B cell (primary cell): Measurements from ENCODE around the gene CPO.

Experiments used
- EZH2 ChIP-seq: IDR thresholded peaks from 2 replicates; pipeline ENCODE4 v1.6.1; 2012; ENCODE audit warnings: borderline replicate concordance, low read depth, mild to moderate bottlenecking, moderate library complexity, low read length; ENCODE audit not compliant: insufficient read depth, poor library complexity, severe bottlenecking
- TF ChIP-seq, protein P1 (sequence below): fragments of 200-600 bp; IDR thresholded peaks from one replicate; pipeline ENCODE4 v1.8.0; 2022; ENCODE audit warnings: antibody characterized with exemption, mild to moderate bottlenecking

DNA sequence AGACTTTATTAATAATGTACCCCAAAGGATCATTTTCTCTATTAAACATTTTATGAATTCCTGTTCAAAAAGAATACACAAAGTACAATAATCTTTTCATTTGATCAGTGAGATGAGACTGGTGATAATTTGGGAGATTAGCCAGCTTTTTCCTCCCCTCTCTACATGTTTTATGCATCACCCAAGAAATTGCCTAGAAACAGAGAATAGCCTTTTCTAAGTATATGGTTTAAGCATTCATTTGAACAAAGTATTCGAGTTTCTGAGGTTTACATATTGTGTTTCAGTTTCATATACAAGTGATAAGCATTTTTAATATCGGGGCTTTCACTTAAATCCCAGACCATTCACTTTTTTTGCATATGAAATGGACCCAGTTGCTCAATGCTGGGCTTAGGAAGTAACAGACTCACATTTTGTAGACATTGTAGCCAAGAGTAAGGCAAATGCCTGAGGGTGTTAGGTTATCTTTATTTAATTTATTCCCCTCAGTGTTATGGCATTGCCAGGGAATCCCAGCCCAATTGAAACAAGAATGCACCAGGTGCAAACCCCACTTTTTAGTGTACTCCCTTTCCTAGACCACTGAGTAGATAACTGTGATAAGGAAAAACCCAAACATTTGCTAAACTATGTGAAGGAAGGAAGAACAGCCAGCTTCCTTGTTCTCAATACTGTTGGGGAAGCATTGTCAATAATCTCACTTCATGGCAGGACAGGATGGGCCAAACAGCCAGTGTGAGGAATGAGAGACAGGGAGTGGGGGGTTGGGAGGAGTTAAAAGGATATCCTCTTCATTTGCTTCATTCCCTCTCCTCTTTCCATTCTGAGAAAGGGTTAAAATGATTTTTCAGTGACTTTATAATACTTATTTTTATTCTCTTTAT, 3.5 kb downstream of the CPO start:
- TF ChIP-seq, protein P1, sequence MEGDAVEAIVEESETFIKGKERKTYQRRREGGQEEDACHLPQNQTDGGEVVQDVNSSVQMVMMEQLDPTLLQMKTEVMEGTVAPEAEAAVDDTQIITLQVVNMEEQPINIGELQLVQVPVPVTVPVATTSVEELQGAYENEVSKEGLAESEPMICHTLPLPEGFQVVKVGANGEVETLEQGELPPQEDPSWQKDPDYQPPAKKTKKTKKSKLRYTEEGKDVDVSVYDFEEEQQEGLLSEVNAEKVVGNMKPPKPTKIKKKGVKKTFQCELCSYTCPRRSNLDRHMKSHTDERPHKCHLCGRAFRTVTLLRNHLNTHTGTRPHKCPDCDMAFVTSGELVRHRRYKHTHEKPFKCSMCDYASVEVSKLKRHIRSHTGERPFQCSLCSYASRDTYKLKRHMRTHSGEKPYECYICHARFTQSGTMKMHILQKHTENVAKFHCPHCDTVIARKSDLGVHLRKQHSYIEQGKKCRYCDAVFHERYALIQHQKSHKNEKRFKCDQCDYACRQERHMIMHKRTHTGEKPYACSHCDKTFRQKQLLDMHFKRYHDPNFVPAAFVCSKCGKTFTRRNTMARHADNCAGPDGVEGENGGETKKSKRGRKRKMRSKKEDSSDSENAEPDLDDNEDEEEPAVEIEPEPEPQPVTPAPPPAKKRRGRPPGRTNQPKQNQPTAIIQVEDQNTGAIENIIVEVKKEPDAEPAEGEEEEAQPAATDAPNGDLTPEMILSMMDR, result no peak
- TF ChIP-seq EZH2, result no peak
